H1 (cell line): ENCODE data around the gene CEP250. TPM values are rescaled to one million over a fixed set of nuclear protein-coding genes. Genes with fewer than 3 reads are reported as not detected.

Experiments
- CBX5 ChIP-seq: fragments of 300-800, 300-1000 bp; sonication (generic); IDR thresholded peaks from 2 replicates; pipeline ENCODE4 v1.7.1; 2016; ENCODE audit warnings: antibody characterized with exemption, low read length, low read depth
- CTCF ChIP-seq, 3 experiments: IDR thresholded peaks; 1 replicate in 2 of 3; 2 replicates in 1 of 3; pipeline versions ENCODE4 v1.5.1 to v1.6.1; 2011; ENCODE audit warnings: low read length in 3 of 3, mild to moderate bottlenecking in 3 of 3, inconsistent platforms in 2 of 3, low read depth in 1 of 3, moderate library complexity in 1 of 3; ENCODE audit not compliant: insufficient read depth in 1 of 3; ENCODE audit errors: control extremely low read depth in 1 of 3
- KDM1A ChIP-seq: fragments of 200-600, 300-600 bp; sonication (generic); IDR thresholded peaks from 2 replicates; pipeline ENCODE4 v1.7.1; 2016; ENCODE audit warnings: mild to moderate bottlenecking, low read length, borderline replicate concordance
- KDM4A ChIP-seq: IDR thresholded peaks from one replicate; pipeline ENCODE4 v1.7.1; 2012; ENCODE audit warnings: low read depth, mild to moderate bottlenecking, moderate library complexity, low read length, inconsistent platforms; ENCODE audit not compliant: severe bottlenecking
- TCF12 ChIP-seq: IDR thresholded peaks from 2 replicates; pipeline ENCODE4 v1.6.1; 2011; ENCODE audit warnings: low read depth, mild to moderate bottlenecking, low read length
- polyA plus RNA-seq, 7 experiments: library from polyadenylated mRNA; depleted of rRNA in 3 of 7; stranded (reverse) in 5 of 7; unstranded in 2 of 7; fragments of >200 nt in 5 of 7; fragments of 200-250 nt in 2 of 7; gene quantifications; 1 replicate in 5 of 7; 2 replicates in 1 of 7; 4 replicates in 1 of 7; pipeline versions ENCODE4 v1.2.1 to v1.2.3, GENCODE V29; 2011 to 2013; ENCODE audit warnings: missing spikeins in 2 of 7, mixed read lengths in 2 of 7
- total RNA-seq: library from RNA; stranded (reverse); fragmentation: NEBNext Ultra II Directional; extraction: Animal tissue kit (Norgen Biotek cat#: 25700); gene quantifications from 2 replicates; pipeline ENCODE4 v1.2.1, GENCODE V29; 2021

The CEP250 gene
- total and polyA plus RNA-seq, 2 of the 8 experiments (the other 6 are each of a cell fraction or from before 2014, with no cell fraction given), result 2.6 to 33.7 TPM

GRCh38 chr20:35527122-35527769 lies 71.8 kb downstream of the CEP250 start (continued):
- TF ChIP-seq CTCF (IDR thresholded peaks at IDR 0.05; ENCODE audit: control extremely low read depth in 1 of 3, insufficient read depth in 1 of 3, low read depth in 1 of 3, low read length in 3 of 3) (no peak), KDM1A (no peak), CBX5 (no peak), KDM4A (no peak), TCF12 (no peak)
